Erythroblast (primary cell): Measurements from ENCODE around the gene GDAP2.

ENCODE experiments used
- GATA1 ChIP-seq: IDR thresholded peaks from 2 replicates; pipeline ENCODE4 v1.6.1; 2011; ENCODE audit warnings: low read depth, mild to moderate bottlenecking, control low read depth, low read length, moderate library complexity
- POLR2A ChIP-seq: IDR thresholded peaks from 2 replicates; pipeline ENCODE4 v1.6.1; 2011; ENCODE audit warnings: mild to moderate bottlenecking, low read length

- TF ChIP-seq POLR2A (no peak), GATA1 (no peak)
Observed at GRCh38 chr1:117820694-117821381, 108.6 kb downstream of the GDAP2 start.
